Fibroblast of skin of abdomen (primary cell): ENCODE measurements around the gene GPR135.

Experiments used
- DNase-seq: peaks from one replicate; pipeline ENCODE4 v3.0.0-alpha.2; 2013

The GPR135 gene

GRCh38 chr14:59422069-59422881 is 42.9 kb downstream of the GPR135 start:
- DNase-seq, result peak; percentile 15

DNA sequence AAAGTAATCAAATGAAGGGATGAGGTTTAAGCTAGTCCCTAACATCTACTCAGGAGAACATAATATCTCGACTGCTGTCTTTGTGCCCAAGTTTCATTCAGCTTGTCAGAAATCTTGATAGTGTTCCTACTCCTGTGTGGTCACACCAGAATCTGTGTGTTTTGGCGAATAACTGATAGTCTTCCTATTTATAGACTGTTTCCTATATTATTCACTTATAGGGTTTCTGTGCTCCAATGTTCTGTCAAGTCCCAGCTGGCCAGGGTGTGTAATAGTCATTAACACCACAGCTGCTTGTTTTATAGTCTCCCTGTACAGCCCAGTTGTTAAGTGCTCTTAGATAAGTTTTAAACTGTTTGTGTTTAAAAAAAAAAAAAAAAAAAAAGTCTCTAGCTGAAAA is 45.9 kb downstream of the GPR135 start:
- DNase-seq, result no peak

- DNase-seq, result no peak
These were observed 47.9 kb downstream of the GPR135 start for GRCh38 chr14:59417311-59417710.

- DNase-seq, result no peak
These were observed 49.2 kb downstream of the GPR135 start for GRCh38 chr14:59415836-59416602.
